ENCODE measurements around the gene PBX1.

PBX1 gene

DNA sequence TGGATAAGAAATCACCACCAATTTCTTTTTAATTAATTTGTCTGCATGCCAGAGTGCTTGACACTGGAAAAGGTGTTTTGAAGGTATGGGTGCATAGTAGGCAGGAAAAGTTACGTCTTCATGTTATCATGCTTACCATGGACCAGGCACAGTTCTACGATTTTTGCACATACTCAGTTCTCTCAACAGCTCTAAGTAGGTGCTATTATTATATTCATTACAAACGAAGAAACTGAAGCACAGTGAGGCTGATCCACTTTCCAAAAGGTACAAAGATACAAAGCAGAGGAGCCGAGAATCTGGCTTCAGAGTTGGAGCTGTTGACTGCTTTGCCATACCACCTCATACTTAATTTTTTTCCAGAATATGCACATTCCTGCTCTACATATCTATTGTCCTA lies 306.4 kb downstream of the PBX1 start:
- ChIA-PET CTCF (interaction anchor here (0.6 kb wide), 1 partner anchor 280 kb away, joined by 3 read pairs; no protein-coding TSS in a partner anchor), POLR2A (no interaction called here)
- Histone ChIP-seq H3K27ac (ENCODE audit: extremely low read depth, low read depth, low read length) (no peak overlapping the region), H3K9me3 (ENCODE audit: control insufficient read depth, insufficient read depth, low read depth, low read length) (no peaks in the 10 kb centered on the region), H3K4me1 (ENCODE audit: control insufficient read depth, insufficient read depth, low read length) (no peaks in the 10 kb centered on the region), H3K4me3 (ENCODE audit: low read depth, low read length) (no peak overlapping the region), H3K36me3 (ENCODE audit: control insufficient read depth in 2 of 2, insufficient read depth in 1 of 2, low read length in 2 of 2) (no peaks in the 10 kb centered on the region)
- TF ChIP-seq, protein P1, sequence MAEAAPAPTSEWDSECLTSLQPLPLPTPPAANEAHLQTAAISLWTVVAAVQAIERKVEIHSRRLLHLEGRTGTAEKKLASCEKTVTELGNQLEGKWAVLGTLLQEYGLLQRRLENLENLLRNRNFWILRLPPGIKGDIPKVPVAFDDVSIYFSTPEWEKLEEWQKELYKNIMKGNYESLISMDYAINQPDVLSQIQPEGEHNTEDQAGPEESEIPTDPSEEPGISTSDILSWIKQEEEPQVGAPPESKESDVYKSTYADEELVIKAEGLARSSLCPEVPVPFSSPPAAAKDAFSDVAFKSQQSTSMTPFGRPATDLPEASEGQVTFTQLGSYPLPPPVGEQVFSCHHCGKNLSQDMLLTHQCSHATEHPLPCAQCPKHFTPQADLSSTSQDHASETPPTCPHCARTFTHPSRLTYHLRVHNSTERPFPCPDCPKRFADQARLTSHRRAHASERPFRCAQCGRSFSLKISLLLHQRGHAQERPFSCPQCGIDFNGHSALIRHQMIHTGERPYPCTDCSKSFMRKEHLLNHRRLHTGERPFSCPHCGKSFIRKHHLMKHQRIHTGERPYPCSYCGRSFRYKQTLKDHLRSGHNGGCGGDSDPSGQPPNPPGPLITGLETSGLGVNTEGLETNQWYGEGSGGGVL (tag by site-specific recombination; IDR thresholded peaks at IDR 0.05) = no peak

GRCh38 chr1:164867590-164867989 lies 308.6 kb downstream of the PBX1 start:
- no peaks in the 10 kb centered on the region for H3K9me3 ChIP-seq (ENCODE audit: control insufficient read depth, insufficient read depth, low read depth, low read length)
- no peak overlapping the region for H3K4me3 ChIP-seq (ENCODE audit: low read depth, low read length)
- TF ChIP-seq ZNF274 (IDR thresholded peaks at IDR 0.05; ENCODE audit: low read length) = no peak
- no peak for TF ChIP-seq ZNF274 (tag by site-specific recombination; IDR thresholded peaks at IDR 0.05; ENCODE audit: borderline replicate concordance)
- no peak for TF ChIP-seq ZNF510 (tag by site-specific recombination; IDR thresholded peaks at IDR 0.05; ENCODE audit: insufficient replicate concordance)
- no peak for TF ChIP-seq TCF7L2 (IDR thresholded peaks at IDR 0.05; ENCODE audit: borderline replicate concordance, low read depth, low read length)
- no peak for TF ChIP-seq ZNF701 (tag by site-specific recombination; IDR thresholded peaks at IDR 0.05)
- TF ChIP-seq, protein P2, sequence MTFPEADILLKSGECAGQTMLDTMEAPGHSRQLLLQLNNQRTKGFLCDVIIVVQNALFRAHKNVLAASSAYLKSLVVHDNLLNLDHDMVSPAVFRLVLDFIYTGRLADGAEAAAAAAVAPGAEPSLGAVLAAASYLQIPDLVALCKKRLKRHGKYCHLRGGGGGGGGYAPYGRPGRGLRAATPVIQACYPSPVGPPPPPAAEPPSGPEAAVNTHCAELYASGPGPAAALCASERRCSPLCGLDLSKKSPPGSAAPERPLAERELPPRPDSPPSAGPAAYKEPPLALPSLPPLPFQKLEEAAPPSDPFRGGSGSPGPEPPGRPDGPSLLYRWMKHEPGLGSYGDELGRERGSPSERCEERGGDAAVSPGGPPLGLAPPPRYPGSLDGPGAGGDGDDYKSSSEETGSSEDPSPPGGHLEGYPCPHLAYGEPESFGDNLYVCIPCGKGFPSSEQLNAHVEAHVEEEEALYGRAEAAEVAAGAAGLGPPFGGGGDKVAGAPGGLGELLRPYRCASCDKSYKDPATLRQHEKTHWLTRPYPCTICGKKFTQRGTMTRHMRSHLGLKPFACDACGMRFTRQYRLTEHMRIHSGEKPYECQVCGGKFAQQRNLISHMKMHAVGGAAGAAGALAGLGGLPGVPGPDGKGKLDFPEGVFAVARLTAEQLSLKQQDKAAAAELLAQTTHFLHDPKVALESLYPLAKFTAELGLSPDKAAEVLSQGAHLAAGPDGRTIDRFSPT (tag by site-specific recombination; IDR thresholded peaks at IDR 0.05) = no peak
- TF ChIP-seq ZNF221 (tag by site-specific recombination; IDR thresholded peaks at IDR 0.05; ENCODE audit: borderline replicate concordance) = no peak
- no peak for TF ChIP-seq HOXC10 (CRISPR knock-in tag; IDR thresholded peaks at IDR 0.05)
- no peak for TF ChIP-seq ZNF394 (tag by site-specific recombination; IDR thresholded peaks at IDR 0.05; ENCODE audit: borderline replicate concordance)
- TF ChIP-seq, protein P3, sequence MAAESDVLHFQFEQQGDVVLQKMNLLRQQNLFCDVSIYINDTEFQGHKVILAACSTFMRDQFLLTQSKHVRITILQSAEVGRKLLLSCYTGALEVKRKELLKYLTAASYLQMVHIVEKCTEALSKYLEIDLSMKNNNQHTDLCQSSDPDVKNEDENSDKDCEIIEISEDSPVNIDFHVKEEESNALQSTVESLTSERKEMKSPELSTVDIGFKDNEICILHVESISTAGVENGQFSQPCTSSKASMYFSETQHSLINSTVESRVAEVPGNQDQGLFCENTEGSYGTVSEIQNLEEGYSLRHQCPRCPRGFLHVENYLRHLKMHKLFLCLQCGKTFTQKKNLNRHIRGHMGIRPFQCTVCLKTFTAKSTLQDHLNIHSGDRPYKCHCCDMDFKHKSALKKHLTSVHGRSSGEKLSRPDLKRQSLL (tag by site-specific recombination; IDR thresholded peaks at IDR 0.05) = no peak
- no peak for TF ChIP-seq ZNF585B (tag by site-specific recombination; IDR thresholded peaks at IDR 0.05)
- TF ChIP-seq ZNF48 (tag by site-specific recombination; IDR thresholded peaks at IDR 0.05) = no peak
- no peak overlapping the region for H3K27ac ChIP-seq (ENCODE audit: extremely low read depth, low read depth, low read length)
- no peaks in the 10 kb centered on the region for H3K36me3 ChIP-seq (ENCODE audit: control insufficient read depth in 2 of 2, insufficient read depth in 1 of 2, low read length in 2 of 2)
- no peaks in the 10 kb centered on the region for H3K4me1 ChIP-seq (ENCODE audit: control insufficient read depth, insufficient read depth, low read length)
- POLR2A ChIA-PET = no interaction called here
- CTCF ChIA-PET = no interaction called here

- ChIA-PET POLR2A (no interaction called here), CTCF (no interaction called here)
- no peaks in the 10 kb centered on the region for H3K36me3 ChIP-seq (ENCODE audit: control insufficient read depth in 2 of 2, insufficient read depth in 1 of 2, low read length in 2 of 2)
- H3K9me3 ChIP-seq (ENCODE audit: control insufficient read depth, insufficient read depth, low read depth, low read length) = no peaks in the 10 kb centered on the region
- H3K27ac ChIP-seq (ENCODE audit: extremely low read depth, low read depth, low read length) = no peak overlapping the region
- no peak overlapping the region for H3K4me3 ChIP-seq (ENCODE audit: low read depth, low read length)
- no peaks in the 10 kb centered on the region for H3K4me1 ChIP-seq (ENCODE audit: control insufficient read depth, insufficient read depth, low read length)
- TF ChIP-seq KLF16 (tag by site-specific recombination; IDR thresholded peaks at IDR 0.05) = no peak
- TF ChIP-seq GFI1B (tag by site-specific recombination; IDR thresholded peaks at IDR 0.05) = no peak
- TF ChIP-seq ZNF140 (tag by site-specific recombination; IDR thresholded peaks at IDR 0.05) = no peak
- no peak for TF ChIP-seq ZNF600 (tag by site-specific recombination; IDR thresholded peaks at IDR 0.05)
- TF ChIP-seq WT1 (tag by site-specific recombination; IDR thresholded peaks at IDR 0.05) = no peak
- TF ChIP-seq IKZF3 (tag by site-specific recombination; IDR thresholded peaks at IDR 0.05) = no peak
- no peak for TF ChIP-seq MZF1 (tag by site-specific recombination; IDR thresholded peaks at IDR 0.05; ENCODE audit: borderline replicate concordance)
- no peak for TF ChIP-seq ZNF510 (tag by site-specific recombination; IDR thresholded peaks at IDR 0.05; ENCODE audit: insufficient replicate concordance)
- TF ChIP-seq ZNF701 (tag by site-specific recombination; IDR thresholded peaks at IDR 0.05) = no peak
- TF ChIP-seq ZNF785 (tag by site-specific recombination; IDR thresholded peaks at IDR 0.05) = no peak
- no peak for TF ChIP-seq ZNF670 (tag by site-specific recombination; IDR thresholded peaks at IDR 0.05; ENCODE audit: low read depth)
- no peak for TF ChIP-seq ZNF335 (tag by site-specific recombination; conservative IDR thresholded peaks at IDR 0.05)
- TF ChIP-seq, protein P4, sequence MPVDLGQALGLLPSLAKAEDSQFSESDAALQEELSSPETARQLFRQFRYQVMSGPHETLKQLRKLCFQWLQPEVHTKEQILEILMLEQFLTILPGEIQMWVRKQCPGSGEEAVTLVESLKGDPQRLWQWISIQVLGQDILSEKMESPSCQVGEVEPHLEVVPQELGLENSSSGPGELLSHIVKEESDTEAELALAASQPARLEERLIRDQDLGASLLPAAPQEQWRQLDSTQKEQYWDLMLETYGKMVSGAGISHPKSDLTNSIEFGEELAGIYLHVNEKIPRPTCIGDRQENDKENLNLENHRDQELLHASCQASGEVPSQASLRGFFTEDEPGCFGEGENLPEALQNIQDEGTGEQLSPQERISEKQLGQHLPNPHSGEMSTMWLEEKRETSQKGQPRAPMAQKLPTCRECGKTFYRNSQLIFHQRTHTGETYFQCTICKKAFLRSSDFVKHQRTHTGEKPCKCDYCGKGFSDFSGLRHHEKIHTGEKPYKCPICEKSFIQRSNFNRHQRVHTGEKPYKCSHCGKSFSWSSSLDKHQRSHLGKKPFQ (tag by site-specific recombination; IDR thresholded peaks at IDR 0.05) = no peak
- no peak for TF ChIP-seq RBAK (tag by site-specific recombination; IDR thresholded peaks at IDR 0.05)
These were observed 310.0 kb downstream of the PBX1 start for GRCh38 chr1:164868990-164869389.
